Ecto neural progenitor cell (in vitro differentiated cells): ENCODE data around the gene ZBTB25.
A peak's percentile ranks its signal among the peaks of the same experiment; 100 is the strongest.

Source experiments
- DNase-seq: peaks from one replicate; pipeline ENCODE4 v3.0.0-alpha.2; 2018; ENCODE audit warnings: low spot score

ZBTB25 gene

DNA sequence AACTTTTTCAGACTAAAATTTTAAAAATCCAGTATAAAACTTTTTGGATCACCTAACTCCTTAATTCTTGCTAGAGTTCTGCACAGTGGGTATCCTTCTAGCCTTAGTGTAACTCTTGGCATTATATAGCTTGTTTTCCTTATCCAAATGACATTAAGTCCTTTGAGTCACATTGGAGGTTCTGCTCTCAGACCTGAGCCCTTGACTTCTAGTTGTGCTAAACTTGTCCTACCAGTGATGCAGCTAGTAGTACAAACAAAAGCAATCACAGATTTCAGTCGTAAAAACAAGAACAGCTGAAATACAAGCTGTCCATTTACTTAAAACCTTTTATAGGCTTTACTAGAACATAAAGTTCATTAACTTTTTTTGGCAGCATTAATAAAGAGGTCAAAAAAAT, 11.4 kb upstream of the ZBTB25 start:
- DNase-seq: no peak

DNA sequence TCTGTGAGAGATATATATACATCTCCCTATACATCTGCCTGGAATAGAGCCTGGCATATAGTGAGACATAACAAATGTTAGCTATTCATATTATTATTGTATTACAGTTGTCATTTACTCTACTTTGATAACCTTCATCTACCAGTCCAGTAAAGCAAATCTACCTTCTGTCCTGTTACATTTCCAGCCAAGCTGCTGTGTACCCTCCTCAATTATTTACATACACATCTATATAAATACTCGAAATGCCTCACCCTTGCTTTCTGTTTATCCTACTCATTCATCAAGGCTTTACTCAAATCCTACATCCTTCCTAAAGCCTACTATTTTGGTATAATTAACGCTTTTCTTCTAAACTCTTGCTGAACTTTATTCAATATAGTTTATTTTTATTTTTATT, 9.6 kb upstream of the ZBTB25 start:
- DNase-seq: no peak

DNA sequence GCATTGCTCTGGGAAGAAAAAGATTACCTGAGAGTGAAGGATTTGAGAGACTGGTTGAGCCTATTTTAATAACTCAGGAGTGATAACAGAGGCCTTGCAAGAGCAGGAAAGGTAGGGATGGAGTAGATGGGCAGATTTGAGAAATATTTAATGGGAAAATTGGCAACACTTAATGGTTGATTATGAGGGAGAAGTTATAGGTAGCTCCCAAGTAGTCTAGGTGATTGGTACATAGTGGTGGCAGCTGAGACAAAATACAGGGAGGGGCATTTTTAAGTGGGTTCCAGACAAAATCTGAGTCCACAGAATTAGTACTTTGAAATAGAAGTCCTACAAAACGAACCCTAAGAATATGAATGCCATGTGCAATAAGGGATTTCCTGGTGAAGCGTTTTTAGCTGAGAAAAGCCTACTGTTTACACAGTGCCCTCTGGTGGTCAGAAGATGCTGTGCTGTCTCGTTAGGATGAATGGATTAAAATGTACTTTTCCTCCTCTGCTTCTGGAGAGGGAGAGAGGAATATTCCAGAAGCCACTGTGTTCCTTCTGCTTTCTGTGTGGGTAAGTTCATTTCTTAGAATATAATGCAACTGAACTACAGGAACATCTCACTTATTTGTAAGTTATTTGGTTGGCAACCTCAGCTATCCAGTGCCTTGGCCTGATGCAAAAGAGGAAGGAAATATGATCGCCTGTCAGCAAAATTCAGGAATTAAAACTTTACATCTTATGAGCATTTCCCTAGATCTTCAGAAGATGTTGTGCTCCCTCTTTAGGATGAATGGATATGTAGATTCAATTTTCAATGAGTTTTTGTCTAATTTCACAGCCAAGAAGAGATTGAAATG, 7.4 kb upstream of the ZBTB25 start:
- peak; percentile 58 for DNase-seq

DNA sequence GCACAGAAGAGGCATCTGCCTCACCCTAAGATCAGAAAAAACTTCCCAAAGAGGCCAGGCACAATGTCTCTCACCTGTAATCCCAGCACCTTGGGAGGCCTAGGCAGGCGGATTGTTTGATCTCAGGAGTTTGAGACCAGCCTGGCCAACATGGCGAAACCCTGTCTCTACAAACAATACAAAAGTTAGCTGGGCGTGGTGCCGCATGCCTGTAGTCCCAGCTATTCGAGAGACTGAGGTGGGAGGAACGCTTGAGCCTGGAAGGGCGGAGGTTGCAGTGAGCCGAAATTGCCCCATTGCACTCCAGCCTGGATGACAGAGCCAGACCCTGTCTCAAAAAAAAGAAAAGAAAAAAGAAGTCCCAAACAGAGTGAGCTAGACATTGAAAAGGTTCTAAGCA, 5.4 kb upstream of the ZBTB25 start:
- DNase-seq: no peak

DNA sequence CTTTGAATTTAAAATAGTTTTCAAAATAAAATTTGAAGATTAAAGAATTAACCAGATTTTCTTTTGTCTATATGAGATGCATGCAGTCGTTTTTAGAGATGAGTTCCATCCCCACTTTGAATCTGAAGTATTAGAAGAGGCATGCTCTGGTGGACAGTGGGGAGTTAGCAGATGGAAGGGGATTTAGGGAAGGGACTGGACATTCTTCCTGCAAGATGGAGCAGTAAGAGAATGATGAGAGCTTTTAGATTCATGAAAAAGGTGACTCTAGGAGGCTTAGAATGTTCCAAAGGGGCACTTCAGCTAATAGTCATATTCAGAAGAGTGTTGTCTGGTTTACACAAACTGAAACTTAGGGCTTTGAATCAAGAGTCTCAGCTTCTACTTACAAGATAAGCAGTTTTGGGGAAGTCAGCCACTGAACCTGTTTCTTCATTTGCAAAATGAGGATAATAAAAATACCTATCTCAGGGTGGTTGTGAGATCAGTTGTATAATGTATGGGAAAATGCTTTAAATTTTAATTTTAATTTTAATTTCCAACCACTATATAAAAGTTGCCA, 4.7 kb upstream of the ZBTB25 start:
- no peak for DNase-seq

DNA sequence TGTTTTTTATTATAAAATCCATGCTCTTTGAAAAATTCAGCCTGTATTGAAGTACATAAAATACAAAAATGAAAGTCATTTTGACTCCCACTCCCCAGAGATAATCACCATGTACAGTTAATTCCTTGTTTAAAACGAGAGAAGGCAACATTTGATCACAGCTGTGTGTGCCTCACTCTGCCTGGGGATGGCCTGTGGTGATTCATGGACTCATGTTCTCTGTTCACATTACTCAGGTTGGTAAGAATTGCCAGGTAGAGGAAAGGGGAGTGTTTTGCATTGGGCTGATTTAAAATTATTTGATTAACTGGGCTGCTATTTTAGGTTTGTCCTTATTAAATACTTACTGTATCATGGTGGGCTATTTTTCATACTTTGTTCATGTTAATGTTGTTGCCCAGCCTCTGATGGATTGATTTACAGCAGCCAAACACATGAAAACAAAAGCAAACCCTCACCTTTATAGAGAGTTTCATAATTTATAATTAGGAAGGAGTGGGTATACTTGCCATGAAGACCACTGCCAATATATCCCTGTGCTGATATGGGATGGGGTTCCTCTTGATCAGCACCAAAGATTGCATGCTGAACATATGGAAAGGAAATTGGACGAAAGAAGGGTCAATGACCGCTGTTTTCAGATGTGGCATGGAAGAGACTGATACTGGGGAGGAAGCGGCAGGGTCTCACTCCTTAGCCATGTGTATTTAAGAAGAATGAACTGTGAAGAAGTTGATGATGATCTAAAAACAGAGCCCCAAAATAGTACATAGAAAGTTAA, 3.9 kb upstream of the ZBTB25 start:
- DNase-seq: no peak

DNA sequence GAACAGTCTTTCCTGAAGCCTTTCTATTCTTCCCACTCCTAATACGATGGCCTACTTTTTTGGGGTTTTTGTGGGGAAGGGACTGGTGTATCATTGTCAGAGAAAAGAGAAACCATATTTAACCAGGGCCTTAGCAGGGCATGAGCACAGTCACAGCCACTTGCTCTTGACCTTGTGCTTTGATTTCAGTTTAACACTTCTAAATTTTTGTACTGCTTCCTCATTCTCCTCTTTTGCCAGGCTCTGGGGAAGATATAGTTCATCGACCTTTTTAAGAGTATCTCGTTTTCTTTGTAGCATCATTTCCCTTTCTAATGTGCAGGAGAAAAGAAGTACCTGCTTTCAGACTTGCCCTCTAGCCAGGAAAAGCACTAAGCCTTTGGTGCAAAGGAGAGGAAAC, 3.1 kb upstream of the ZBTB25 start:
- DNase-seq: no peak

DNA sequence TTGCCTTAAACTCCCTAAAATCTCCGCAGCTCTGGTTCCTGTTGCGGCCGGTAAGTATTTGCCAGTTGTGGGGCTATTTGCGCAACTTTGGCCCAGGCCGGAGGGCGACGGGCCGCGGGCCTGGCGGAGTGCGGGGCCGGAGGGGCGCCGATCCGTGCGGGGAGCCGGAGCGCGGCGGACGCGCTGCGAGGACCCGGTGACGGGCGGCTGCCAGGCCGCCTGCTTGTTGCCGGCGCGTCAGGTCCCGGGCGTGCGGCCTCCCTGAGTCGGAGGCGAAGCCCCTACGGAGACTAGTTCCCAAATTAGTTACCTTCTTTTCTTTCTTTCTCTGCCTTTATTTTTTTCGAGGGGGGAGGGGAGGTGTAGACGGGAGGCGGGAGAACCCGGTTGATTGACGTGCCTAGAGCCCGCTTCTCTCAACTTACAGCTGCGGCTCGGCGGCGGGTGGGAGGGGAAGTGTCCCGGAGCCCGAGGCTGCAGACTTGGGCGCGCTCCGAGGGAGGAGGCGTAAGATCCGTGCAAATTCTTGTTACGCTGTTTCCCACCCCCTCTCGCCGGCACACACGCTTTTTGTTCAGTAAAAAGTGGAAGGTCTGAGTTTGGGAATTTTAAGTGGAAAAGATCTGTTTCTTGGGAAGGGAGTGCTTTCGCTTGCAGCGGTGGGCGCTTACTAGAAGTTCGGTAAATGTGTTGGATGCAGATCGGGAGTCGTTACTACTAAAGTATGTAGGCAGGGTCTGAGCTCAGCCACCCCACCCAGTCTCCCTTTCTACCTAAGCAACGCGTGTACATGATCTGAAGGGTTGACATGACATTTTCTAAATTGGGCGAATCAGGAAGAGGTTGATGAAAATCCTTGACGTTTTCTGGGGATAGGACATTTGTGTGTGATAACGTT, 1.5 kb upstream of the ZBTB25 start:
- DNase-seq: peak; percentile 91

DNA sequence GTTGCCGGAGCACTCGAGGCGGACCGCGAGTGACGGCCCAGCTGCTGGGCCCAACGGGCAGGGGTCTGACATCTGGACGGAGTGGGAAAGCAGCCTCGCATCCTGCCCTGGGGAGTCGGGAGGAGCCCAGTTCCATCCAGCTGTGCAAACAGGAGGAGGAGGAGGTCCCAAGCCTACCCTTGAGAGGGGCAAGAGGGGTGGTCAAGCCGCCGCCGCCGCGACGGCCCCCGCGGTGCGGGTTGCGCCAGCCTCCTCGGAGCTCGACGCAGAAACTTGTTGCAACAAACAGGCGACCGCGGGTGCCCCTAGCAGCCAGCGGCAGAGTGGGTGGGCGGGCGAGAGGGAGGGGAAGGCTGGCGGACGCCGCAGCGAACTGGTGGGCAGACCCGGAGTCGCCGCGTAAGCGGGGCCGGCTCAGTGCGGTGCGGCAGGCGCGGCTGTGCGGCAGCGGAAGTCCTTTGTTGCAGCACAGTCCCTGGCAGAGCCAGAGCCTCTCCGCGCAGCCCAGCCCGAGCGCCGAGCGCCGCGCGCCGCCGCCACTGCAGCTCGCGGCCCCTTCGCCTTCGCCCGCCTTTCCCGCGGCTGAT, 765 bp upstream of the ZBTB25 start, which contains the start of gene ZBTB1:
TSS of gene ZBTB1 (plus strand) at position 461 of the 587 bp plus-strand sequence. CDS start 16,735 bp downstream, outside the sequence.
- DNase-seq: peak; percentile 93

DNA sequence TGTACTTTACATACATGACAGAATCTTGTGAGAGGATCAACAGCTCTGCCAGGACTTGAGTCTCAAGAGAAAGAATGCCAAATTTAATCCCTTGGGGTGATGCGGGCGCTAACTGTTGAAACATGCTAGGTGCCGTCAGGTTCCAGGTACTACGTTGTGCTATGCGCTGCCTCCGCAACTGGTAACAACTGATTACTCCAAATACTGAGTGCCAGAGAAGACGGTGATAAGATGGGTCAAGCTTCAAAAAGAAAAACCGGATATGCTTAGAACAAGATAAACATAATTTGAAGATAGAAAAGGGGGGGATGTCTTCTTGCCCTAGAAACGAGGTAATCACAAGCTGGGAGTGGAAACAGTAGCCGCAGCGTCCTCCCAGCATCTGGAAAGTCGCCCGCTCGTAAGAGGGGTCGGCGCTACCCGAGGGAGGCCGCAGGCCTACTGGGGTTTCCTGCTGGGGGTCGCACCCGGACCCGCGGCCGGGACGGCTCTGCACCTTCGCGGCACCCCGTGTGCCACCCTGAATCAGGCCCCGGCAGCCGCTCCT, 678 bp downstream of the ZBTB25 start:
- no peak for DNase-seq

DNA sequence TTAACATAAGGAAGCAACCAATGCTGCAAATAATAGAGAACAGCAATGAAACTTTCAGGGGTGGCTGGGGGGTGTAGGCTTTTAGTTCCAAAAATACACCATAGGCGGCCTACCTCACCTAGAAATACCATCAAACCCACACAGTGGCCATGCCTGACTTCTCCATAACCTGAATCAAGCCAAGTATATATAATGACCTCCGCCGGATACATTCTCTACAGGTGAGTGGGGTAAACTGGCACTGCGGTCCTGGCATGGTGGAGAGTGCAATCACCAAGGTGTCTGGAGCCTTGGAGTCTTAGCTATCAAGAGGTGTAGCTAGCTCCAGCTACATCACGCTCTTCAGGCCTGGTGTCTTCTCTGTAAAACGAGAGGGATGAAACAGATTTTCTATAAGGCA, 1.2 kb downstream of the ZBTB25 start:
- DNase-seq: no peak

DNA sequence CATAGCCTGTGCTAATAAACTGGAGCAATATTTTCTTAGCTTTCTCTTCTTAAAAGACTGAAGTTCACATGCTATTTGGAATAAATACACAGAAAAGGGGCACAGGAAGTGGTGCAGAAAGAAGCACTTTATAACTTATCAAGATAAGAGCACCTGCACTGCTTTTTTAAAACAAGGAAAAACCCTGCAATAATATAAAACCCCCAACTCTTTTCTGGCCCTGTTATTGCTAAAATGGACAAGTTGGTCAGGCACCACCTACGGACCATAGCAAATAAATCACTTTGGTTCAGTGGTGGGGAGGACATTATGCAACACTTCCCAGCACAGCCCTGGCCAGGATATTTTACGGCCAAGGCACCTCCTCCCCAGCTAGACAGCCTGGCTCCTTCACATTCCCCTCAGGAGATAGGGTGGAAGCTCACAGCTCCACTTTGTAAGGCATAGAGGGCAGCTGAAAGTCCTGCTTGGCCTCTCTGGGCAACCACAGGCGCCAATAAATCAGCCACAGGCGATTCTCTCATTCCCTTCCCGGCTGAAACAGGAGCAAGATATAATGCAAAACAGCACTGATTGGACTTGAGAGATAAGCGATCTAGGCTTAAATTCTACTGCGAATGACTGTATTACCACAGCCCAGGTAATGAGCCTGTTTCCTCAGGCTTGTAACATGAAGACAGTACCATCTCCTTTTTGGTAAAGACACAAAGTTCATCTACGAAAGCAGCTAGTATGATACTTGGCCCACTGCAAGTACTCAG, 2.0 kb downstream of the ZBTB25 start:
- DNase-seq: no peak

DNA sequence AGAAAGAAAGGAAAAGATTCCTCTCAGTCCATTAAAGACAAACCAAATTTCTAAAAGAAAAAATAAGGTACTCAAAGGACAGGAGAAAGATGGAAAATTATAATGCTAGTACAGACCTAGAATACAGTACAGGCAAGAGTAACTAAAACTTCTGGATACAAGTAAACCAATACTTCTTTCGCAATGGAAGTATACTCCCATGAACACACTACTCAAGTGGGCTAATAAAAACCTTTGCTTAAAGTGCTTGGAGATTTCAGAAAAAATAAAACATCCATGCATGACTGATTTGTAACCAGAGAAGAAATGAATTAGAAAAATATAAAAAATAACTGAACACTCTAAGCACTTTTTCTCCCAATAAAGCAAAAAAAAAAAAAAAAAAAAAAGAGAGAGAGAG, 3.5 kb downstream of the ZBTB25 start:
- DNase-seq: no peak

DNA sequence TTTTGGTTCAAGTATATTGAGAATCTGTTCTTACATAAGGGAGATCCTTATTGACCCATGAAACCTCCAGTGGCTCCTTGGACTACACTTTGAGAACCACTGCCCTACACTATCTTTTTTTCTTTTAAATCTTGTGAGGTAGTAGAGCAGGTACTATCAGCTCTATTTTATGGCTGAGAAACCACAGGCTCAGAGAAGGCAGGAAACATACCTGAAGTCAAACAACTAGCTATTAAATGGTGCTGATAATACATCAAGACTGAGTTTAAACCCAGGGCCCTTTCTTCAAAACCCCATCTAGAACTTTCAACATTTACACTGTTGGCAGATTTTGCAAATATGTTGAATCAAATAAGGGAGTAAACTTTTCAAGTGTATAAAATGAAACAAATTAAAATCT, 6.9 kb downstream of the ZBTB25 start:
- no peak for DNase-seq

DNA sequence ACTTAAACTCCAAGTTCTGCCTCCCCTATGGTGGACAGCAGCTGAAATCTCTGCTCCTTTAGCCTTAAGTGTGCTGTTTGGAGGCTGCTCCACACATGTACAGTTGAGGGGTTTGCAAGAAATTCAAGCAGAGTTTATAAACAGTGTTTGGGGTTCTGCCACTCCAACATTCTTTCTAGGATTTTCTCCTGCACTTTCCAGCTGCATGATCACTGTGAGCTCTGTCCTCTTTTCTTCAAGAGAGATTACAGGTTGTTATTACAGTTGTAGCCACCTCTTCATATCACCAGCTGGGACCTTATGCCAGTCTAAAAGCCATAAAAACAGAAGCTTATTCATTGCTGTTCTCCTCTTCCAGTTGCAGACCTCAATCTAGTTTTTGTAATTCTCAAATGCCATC, 8.4 kb downstream of the ZBTB25 start:
- no peak for DNase-seq

DNA sequence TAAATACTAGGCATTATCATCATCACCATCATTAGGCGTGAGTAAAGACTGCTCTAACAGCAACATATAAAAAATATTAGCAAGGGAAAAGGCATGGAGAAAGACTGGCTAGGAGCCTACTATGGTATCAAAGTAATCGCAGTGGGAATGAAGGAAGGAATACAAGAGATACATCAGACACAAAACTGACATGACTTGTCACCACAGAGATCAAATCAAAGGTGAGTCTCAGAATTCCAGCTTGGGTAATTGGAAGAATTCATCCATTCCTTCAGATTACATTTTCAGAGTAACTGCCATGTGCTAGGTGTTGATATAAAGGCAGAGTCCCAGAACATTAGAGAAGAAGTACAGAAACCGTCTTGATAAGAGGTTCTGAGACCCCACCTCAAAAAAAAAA, 10.2 kb downstream of the ZBTB25 start:
- DNase-seq: no peak

DNA sequence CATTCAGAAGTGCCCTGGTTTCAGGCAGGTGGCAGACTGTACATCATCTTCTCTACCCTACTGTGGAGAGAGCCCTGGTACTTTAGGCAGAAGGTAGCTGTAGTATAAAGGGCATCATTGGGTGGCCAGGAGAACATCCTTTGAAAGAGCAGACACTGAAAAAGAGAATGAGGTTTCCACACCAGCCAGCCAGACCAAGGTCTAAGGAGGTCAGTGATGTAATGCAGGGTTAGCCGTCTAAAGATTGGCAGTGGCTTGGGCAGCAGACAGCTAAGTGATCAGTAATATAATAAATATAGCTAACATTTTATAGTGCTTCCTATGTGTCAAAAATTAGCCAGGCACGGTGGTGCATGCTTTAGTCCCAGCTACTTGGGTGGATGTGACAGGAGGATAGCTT, 12.0 kb downstream of the ZBTB25 start:
- no peak for DNase-seq

DNA sequence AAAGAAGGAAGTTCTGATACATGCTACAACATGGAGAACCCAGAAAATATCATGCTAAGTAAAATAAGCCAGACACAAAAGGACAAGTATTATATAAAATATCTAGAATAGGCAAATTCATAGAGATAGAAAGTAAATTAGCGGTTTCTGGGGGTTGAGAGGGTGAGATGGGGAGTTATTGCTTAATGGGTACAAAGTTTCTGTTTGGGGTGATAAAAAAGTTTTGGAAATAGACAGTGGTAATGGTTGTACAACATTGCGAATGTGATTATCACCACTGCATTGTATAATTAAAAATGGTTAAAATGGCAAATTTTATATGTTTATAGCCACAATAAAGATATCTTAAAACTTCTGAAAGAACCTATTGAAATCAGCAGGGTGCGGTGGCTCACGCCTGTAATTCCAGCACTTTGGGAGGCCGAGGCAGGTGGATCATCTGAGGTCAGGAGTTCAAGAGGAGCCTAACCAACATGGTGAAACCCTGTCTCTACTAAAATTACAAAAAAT, 15.0 kb downstream of the ZBTB25 start:
- no peak for DNase-seq

DNA sequence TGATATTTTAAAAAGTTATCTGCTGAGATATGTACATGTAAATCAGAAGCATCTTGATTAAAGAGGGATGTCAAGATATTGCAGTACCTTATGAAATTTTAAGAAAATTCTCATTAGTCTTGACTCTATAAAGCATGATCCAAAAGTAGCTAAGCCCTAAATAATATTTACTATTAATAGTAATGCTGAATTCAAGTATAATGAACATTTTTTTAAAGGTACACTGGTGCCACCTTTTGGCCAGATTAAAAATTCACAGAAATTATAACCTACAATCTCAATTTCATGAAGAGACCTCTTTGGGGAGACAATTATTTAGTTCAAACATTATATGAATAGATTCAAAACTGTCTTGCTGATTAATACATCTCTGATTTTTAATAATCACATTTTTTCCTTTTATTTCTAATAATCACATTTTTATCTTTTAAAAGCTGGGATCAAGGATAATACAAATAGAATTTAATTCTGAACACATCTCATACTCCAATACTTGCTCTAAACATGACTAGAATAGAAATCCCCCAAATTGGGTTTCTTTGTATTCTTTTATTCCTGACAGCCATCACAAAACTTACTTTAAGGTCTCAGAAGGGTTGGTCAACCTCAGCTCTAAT, 24.9 kb downstream of the ZBTB25 start:
- no peak for DNase-seq

DNA sequence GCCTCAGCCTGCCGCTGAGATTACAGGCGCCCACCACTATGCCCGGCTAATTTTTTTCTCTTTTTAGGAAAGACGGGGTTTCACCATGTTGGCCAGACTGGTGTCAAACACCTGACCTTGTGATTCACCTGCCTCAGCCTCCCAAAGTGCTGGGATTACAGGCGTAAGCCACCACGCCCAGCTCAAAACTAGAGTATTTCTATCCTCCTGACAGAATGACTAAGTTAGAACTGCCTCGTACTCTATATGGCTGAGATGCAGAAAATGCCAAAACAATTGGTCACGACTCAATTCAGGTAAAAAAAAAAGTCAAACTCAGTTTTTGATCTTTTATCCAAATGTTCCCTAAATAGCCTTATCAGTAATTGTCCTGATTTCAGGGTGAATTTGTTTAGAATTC, 27.2 kb downstream of the ZBTB25 start:
- DNase-seq: no peak
